GM12865 (cell line): ENCODE results near the gene GRIN2A.

Source experiments
- DNase-seq: peaks from one replicate; pipeline ENCODE4 v3.0.0; 2010; ENCODE audit warnings: low read depth
- H3K4me3 ChIP-seq: 2 replicates; pipeline ENCODE4 v1.5.1; 2011; ENCODE audit warnings: mild to moderate bottlenecking, low read depth, low read length, control low read depth
- TF ChIP-seq, protein P1 (sequence below): IDR thresholded peaks from 2 replicates; pipeline ENCODE4 v1.5.1; 2011; ENCODE audit warnings: low read length, control low read depth, low read depth, inconsistent platforms; ENCODE audit not compliant: insufficient read depth; ENCODE audit errors: missing control alignments

GRIN2A gene

DNA sequence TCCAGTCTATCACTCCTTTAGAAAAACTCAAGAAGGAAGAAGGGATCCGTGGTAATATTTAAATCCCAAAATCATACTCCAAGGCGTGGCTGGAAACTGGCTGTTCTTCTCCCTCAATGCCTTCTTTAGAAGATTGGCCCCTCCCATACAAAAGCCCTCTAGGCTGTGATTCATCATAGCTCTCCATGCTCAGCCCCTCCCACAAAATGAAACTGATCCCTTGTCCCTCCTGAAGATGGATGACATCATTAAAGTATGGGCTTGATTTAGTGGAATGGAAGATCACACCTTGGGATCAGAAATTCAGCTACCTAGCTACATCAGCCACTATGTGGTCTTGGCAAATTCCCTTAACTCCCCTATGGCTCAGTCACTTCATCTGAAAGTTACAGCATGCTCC, 4.1 kb downstream of the GRIN2A start:
- no peak for DNase-seq
- no peak overlapping the region for H3K4me3 ChIP-seq
- TF ChIP-seq, protein P1, sequence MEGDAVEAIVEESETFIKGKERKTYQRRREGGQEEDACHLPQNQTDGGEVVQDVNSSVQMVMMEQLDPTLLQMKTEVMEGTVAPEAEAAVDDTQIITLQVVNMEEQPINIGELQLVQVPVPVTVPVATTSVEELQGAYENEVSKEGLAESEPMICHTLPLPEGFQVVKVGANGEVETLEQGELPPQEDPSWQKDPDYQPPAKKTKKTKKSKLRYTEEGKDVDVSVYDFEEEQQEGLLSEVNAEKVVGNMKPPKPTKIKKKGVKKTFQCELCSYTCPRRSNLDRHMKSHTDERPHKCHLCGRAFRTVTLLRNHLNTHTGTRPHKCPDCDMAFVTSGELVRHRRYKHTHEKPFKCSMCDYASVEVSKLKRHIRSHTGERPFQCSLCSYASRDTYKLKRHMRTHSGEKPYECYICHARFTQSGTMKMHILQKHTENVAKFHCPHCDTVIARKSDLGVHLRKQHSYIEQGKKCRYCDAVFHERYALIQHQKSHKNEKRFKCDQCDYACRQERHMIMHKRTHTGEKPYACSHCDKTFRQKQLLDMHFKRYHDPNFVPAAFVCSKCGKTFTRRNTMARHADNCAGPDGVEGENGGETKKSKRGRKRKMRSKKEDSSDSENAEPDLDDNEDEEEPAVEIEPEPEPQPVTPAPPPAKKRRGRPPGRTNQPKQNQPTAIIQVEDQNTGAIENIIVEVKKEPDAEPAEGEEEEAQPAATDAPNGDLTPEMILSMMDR, result no peak

DNA sequence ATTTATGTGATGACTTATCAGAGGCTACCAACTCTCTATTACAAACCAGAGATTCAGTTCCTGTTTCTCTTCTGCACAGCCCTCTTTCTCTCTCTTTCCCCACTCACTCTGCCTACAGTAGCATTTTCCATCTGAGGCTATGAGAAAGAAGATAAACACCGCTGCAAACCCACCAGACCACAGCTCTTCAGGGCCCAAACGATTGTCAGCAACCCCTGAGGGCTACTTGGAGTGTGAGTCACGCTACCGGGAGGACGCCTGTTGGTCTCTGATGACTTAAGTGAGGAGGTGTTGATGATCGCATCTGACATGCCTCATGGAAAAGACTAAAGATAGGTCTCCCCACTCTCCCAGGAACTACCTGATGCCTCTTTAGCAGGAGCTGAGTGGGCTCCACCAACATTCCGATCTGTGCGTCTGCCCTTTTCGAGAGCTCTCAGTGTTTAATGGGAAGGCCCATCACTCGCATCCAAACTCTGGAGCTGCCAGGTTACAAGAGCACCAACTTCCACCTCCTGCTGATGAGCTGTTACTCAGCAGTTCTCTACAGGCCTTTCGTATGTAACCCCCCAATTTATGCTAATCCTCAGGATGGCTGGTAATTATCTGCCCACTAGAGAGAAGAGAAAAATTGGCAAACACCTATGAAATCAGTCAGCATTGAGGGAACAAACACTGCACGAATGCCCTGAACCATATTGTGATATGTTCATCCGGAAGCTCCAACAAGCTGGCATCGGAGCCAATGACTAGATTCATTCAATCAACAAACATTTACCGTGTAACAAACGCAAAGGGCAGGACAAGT, 9.2 kb downstream of the GRIN2A start:
- TF ChIP-seq, protein P1, result no peak
- no peak overlapping the region for H3K4me3 ChIP-seq
- peak; percentile 26 for DNase-seq

DNA sequence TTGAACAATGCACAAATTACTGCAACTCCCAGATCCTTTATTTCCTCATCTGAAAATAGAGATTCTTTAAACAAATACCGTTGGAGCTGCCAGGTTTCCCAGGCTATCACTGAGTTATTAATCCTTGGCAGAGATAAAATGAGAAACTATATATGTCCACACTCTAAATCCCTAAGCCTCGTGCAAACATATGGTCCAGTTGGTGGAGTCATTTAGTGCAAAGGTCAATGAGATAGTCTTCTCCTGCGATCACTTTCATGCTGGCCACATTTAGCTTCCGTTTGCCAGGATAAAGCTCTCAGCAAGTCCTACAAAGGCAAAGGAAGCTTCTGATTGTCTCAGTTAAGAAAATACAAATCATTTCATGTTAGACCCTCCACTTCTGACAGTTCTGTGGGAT, 11.0 kb downstream of the GRIN2A start:
- TF ChIP-seq, protein P1, result no peak
- no peak overlapping the region for H3K4me3 ChIP-seq
- no peak for DNase-seq

DNA sequence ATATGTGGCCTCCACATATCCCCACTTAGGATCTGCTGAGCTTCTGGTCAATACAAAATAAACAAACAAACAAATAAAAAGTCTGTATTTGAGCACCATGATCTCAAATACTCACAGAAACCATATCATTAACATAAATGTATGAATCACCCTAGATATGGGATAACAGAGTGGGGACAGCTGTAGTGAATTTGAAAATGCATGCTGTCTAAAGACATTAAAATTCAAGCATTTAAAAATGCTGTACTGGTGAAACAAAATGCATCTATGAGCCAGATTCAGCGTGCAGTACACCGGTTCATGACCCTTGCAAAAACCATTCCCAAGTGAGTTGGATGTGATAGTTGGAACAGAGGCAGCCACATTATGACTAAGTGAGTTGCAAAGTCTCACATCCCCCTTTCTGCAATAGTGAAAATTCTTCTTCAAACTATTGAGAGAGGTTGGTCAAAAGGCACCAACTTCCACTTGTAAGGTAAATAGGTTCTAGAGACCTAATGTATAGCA, 12.3 kb downstream of the GRIN2A start:
- TF ChIP-seq, protein P1, result no peak
- no peak overlapping the region for H3K4me3 ChIP-seq
- no peak for DNase-seq

DNA sequence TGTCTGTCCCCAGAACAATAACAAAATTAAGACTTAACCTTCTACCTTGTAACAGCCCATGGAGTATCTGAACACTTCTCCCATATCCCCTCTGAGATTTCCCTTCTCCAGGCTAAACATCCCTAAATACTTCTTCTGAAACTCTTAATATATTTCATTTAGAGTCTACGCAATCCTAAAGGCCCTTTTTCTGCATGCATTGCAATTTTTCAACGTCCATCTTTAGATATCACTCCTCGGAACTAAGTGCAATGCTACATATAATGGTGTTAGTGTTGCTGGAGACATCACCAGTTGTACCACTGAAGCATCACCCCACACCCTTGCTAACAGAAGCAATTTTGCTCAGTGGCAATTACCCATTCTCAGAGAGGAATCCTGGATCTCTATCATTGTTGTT, 13.2 kb downstream of the GRIN2A start:
- no peak for DNase-seq
- TF ChIP-seq, protein P1, result no peak
- H3K4me3 ChIP-seq, result no peak overlapping the region

DNA sequence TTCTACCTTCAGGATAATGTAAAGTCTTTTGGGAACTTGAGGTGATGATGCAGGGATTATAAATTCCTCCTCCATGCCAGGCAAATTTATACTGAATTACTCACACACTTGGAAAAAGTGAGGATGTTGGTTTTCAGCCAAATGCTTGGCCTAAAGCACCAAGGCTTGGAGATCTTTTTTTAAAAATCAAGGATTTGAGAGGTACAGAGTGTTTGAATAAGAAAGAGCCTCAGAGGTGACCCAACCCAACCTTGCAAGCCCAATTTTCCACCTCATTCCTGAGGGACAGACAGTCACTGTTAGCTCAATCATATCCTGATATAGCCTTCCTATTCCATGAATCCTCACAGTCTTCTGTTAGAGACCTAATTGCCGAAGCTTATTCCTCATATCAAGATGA, 14.0 kb downstream of the GRIN2A start:
- no peak for DNase-seq
- no peak overlapping the region for H3K4me3 ChIP-seq
- TF ChIP-seq, protein P1, result no peak

DNA sequence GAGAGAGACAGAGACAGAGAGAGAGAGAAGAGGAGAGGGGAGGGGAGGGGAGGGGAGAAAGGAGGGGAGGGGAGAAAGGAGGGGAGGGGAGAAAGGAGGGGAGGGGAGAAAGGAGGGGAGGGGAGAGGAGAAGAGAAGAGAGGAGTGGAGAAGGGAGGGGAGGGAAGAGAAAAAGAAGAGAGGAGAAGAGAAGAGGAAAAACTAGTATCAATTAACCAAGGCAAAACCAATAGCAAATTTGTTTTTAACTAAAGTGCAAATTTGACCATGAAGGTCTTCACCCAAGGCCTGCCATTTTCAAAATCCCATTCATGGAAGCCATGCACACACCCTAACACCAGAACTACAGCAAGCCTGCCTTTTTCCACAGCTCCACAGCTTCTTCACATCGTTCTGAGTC, 16.6 kb downstream of the GRIN2A start:
- DNase-seq, result no peak
- TF ChIP-seq, protein P1, result no peak

More for the DNA sequence above, 16.6 kb downstream of the GRIN2A start:
- H3K4me3 ChIP-seq, result no peak overlapping the region
